Activated gamma-delta T cell treated with Interleukin-2 at 50 U/mL for 16 hours (primary cell): ENCODE results near the gene KLRC2.
"Not testable (repeated sequence)": the region's sequence is repeated elsewhere in the genome, so short reads cannot be mapped to it uniquely, and the experiment has no call there.

ENCODE experiments used
- DNase-seq: peaks from one replicate; pipeline ENCODE4 v3.0.0-alpha.2; 2020

KLRC2 gene

DNA sequence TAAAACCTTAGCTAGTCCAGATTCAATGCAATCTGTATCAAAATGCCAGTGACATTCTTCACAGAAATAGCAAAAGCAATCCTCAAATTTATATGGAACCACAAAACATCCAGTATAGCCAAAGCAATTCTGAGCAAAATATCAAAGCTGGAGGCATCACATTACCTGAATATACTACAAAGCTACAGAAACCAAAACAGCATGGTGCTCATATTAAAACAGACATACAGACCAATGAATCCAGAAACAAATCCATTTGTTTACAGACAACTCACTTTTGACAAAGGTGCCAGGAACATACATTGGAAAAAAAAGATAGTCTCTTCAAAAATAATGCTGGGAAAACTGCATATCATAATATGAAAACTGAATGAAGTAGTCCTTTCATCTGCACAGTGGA is 31.0 kb downstream of the KLRC2 start:
- DNase-seq: no peak

DNA sequence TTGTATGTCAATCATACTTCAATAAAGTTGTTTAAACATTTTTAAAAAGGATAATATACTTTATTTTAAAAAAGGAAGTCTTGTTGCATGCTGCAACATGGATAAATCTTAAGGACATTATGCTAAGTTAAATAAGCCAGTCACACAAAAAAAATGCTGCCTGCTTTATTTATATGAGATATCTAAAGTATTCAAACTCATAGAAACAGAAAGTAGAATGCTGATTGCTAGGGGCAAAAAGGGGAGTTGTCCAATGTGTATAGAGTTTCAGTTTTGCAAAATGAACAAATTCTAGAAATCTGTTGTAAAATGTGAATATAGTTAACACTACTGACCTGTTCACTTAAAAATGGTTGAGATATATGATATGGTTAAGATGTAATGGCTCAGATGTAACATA is 35.0 kb downstream of the KLRC2 start:
- no peak for DNase-seq

GRCh38 chr12:10398168-10398567 is 37.6 kb downstream of the KLRC2 start:
- no peak for DNase-seq

DNA sequence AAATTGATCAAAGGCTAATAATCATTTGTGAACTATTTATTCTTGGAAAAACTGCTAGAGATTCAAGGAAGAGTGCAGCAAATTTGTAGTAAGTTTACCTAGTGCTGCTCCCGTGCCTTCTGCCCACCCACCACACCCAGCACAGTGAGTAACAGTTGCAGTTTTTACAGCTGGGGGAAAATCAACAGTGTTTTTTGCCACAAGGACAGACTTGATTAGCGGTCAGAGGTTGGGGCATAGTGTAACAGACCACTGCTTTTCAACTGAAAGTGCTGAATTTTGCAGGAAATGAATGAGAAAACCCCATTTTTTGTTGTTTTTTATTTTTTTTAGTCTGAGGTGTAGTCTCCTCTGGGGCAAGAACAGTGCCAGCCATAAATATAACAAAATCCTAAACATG is 38.5 kb downstream of the KLRC2 start:
- no peak for DNase-seq

DNA sequence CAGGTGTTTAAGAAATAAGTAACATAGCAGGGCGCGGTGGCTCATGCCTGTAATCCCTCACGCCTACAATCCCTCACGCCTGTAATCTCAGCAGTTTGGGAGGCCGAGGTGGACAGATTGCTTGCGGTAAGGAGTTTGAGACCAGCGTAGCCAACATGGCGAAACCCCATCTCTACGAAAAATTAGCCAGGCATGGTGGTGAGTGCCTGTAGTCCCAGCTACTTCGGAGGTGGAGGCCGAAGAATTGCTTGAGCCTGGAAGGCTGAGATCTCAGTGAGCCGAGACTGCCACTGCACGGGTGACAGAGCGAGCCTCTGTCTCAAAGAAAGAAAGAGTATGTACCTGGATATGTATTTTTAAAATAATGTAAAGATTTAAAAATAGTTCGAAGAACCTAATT is 39.6 kb downstream of the KLRC2 start:
- not testable (repeated sequence) for DNase-seq

GRCh38 chr12:10395390-10395998 is 40.3 kb downstream of the KLRC2 start:
- no peak for DNase-seq

GRCh38 chr12:10394531-10395152 is 41.2 kb downstream of the KLRC2 start:
- not testable (repeated sequence) for DNase-seq

- no peak for DNase-seq
Measured at GRCh38 chr12:10393291-10393690, 42.5 kb downstream of the KLRC2 start.

DNA sequence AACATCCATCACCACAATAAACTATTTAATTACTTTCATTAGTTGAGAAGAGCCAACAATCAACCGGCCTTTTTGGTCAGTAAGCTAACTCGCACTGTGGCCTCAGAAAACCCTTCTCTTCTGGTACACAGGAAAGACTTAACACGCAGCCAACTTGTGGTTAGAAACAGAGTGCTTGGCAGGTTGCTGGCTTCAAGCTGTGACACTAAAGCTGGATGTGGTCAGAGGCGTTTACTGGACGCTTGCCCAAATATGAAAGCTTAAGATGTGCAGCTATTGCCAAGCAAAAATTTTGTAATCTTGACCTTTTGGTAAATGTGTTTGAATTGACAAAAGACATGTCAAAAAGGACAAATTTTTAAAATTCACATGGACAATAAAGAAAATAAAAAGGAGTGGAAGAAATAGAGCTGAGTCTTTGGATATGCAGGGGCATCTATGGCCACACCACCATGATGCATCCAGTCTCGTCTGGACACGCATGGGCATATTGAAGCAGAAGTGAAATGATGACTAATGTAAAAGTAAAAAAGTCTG is 43.3 kb downstream of the KLRC2 start:
- DNase-seq: peak; percentile 52

DNA sequence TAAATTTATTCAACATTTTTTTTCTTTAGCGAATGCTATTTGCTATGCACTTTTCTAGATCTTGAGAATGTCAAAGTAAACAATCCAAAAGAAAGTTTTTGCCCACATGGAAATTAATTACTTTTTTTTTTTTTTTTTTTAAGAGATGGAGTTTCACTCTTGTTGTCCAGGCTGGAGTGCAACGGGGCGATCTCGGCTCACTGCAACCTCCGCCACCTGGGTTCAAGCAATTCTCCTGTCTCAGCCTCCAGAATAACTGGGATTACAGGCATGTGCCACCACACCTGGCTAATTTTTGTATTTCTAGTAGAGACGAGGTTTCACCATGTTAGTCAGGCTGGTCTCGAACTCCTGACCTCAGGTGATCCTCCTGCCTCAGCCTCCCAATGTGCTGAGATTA is 44.8 kb downstream of the KLRC2 start:
- not testable (repeated sequence) for DNase-seq

DNA sequence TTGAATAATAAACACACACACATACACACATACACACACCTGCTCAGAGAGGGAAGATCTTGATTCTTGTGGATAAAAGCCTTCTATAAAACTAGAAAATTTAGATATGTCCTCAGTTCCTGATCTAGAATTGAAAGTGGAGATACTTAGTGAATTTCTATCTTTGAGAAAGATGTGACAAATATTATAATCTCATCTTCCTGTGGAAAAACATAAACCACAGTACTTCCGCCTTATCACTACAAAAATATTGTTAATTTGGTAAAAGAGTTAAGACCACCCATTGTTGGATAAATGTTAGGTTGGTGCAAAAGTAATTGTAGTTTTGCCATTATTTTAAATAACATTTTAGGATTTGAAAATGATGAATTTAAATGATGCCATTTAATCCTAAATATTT is 45.9 kb downstream of the KLRC2 start, which contains the start of gene KLRK1:
TSS of gene KLRK1 (minus strand) at position 138 of the 400 bp plus-strand sequence. CDS start 1,231 bp downstream, outside the sequence.
- DNase-seq: no peak

- no peak for DNase-seq
Measured at GRCh38 chr12:10388624-10389413, 47.0 kb downstream of the KLRC2 start.

GRCh38 chr12:10387498-10387897 is 48.3 kb downstream of the KLRC2 start:
- DNase-seq: not testable (repeated sequence)

DNA sequence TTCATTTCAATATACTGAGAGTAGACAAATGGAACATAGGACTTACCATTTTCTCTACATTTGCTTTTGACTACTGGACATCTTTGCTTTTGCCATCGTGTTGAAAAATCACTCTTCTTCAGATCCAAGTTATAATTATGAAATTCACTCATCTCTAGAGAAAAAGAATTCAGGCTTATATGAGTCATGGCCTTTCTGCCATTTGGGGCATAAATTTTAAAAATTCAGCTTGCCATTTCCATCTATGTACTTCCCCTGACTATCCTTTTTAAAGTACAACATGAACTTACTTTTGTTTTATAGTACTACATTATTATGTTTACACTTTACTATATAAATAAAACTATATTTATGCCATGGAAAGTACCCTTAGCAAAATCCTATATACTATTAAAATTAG is 49.0 kb downstream of the KLRC2 start:
- no peak for DNase-seq

- DNase-seq: no peak
Measured at GRCh38 chr12:10385166-10385613, 50.6 kb downstream of the KLRC2 start.

- no peak for DNase-seq
Measured at GRCh38 chr12:10384191-10384590, 51.6 kb downstream of the KLRC2 start.

- no peak for DNase-seq
Measured at GRCh38 chr12:10381928-10382628, 53.7 kb downstream of the KLRC2 start.
